Common myeloid progenitor, CD34-positive (primary cell): ENCODE results near the gene CALHM1.
A peak's percentile ranks its signal among the peaks of the same experiment; 100 is the strongest.

Source experiments
- CTCF ChIA-PET: fragments of 350-600 bp; sonication (Branson Sonifier 250); formaldehyde crosslinking; loops from one replicate; lab custom pipeline; 2021; ENCODE audit warnings: antibody characterized with exemption; lab: Charles Lee
- POLR2A ChIA-PET: fragments of 350-600 bp; sonication (Branson Sonifier 250); formaldehyde crosslinking; loops from one replicate; lab custom pipeline; 2021; ENCODE audit warnings: antibody characterized with exemption; lab: Charles Lee
- DNase-seq, 3 donors: peaks; one replicate each; pipeline versions ENCODE4 v3.0.0 to v3.0.0-alpha.2; 2013
- H3K27ac ChIP-seq, 2 experiments: 1 replicate in 1 of 2; 2 replicates in 1 of 2; pipeline ENCODE4 v1.7.0; 2013; ENCODE audit warnings: inconsistent platforms in 2 of 2, low read length in 2 of 2, mild to moderate bottlenecking in 2 of 2, low read depth in 1 of 2, moderate library complexity in 1 of 2; ENCODE audit not compliant: severe bottlenecking in 2 of 2, insufficient read depth in 1 of 2, poor library complexity in 1 of 2
- H3K27me3 ChIP-seq, 5 experiments: replicated peaks in 2 of 5; 1 replicate in 3 of 5; 2 replicates in 2 of 5; pipeline versions ENCODE4 v1.6.1 to v1.7.0; 2013; ENCODE audit warnings: low read length in 4 of 5, mild to moderate bottlenecking in 2 of 5, moderate library complexity in 2 of 5, inconsistent platforms in 1 of 5; ENCODE audit not compliant: insufficient read depth in 5 of 5, control insufficient read depth in 4 of 5
- H3K36me3 ChIP-seq, 4 experiments: 1 replicate in 2 of 4; 2 replicates in 2 of 4; pipeline versions ENCODE4 v1.6.1 to v1.7.0; 2013; ENCODE audit warnings: low read length in 3 of 4, control low read depth in 1 of 4, mild to moderate bottlenecking in 1 of 4; ENCODE audit not compliant: control insufficient read depth in 4 of 4, insufficient read depth in 4 of 4
- H3K4me1 ChIP-seq, 4 experiments: 1 replicate in 3 of 4; 2 replicates in 1 of 4; pipeline versions ENCODE4 v1.6.1 to v1.7.1; 2013; ENCODE audit warnings: low read length in 3 of 4, mild to moderate bottlenecking in 3 of 4, control low read depth in 1 of 4, inconsistent platforms in 1 of 4, moderate library complexity in 1 of 4; ENCODE audit not compliant: control insufficient read depth in 4 of 4, insufficient read depth in 4 of 4; ENCODE audit errors: control extremely low read depth in 1 of 4
- H3K4me3 ChIP-seq, 7 experiments: 1 replicate in 4 of 7; 2 replicates in 3 of 7; pipeline versions ENCODE4 v1.5.1 to v1.7.0; 2013; ENCODE audit warnings: mild to moderate bottlenecking in 7 of 7, low read length in 6 of 7, moderate library complexity in 6 of 7, inconsistent platforms in 2 of 7, low read depth in 2 of 7, control low read depth in 1 of 7; ENCODE audit not compliant: insufficient read depth in 4 of 7, control insufficient read depth in 1 of 7; ENCODE audit errors: extremely low read depth in 1 of 7
- H3K9me3 ChIP-seq, 5 experiments: 1 replicate in 4 of 5; 2 replicates in 1 of 5; pipeline versions ENCODE4 v1.6.1 to v1.7.1; 2013; ENCODE audit warnings: low read length in 4 of 5, mild to moderate bottlenecking in 2 of 5, inconsistent platforms in 1 of 5, low read depth in 1 of 5, moderate library complexity in 1 of 5; ENCODE audit not compliant: control insufficient read depth in 4 of 5, insufficient read depth in 2 of 5; ENCODE audit errors: control extremely low read depth in 1 of 5
- WGBS: methylation state at CpG from one replicate; pipeline ENCODE4 v1.1.5; 2013; ENCODE audit not compliant: insufficient coverage; 5-methylcytosine and 5-hydroxymethylcytosine counted together

CALHM1 gene

DNA sequence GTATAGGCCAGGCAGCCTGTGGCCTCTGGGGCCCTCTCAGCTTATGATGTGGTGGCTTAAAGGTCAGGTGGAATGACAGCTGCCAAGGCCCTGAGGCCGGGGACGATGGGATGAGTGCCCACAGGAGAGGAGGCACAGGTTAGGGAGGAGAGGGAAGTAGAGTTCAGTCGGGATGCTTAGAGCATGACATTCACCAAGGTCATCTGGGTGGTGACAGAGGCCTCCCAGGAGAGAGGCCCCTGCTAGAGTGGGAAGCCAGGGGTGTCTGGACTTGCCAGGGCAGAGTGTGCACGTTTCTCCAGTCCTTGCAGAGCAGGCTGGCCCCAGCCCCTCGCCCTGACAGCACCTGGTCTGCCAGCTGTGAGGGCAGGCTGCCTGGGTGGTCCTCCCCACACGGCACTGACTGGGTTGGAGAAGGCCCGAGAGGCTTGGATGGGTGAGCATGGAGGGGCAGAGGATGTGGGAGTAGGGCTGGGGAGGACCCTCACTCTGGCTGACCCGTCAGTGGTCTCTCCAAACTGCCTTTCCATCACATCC is 1.5 kb downstream of the CALHM1 start:
- H3K27me3 ChIP-seq: peaks cover 0 to 2% (median 0%) of the 10 kb centered on the region in 5 experiments
- no peak overlapping the region for H3K4me3 ChIP-seq
- peaks cover 0 to 28% (median 16%) of the 10 kb centered on the region in 4 experiments for H3K4me1 ChIP-seq
- POLR2A ChIA-PET: no interaction called here
- H3K27ac ChIP-seq: no peak overlapping the region
- CTCF ChIA-PET: interaction anchor here (1.7 to 7.7 kb wide), 2 partner anchors 21 to 41 kb away, joined by 4 to 76 read pairs; partner anchors contain the start of gene CALHM3
- H3K36me3 ChIP-seq: no peaks in the 10 kb centered on the region
- WGBS: 98% methylated on average over 5 of the region's 8 CpGs
- no peaks in the 10 kb centered on the region for H3K9me3 ChIP-seq
- DNase-seq: no peak

DNA sequence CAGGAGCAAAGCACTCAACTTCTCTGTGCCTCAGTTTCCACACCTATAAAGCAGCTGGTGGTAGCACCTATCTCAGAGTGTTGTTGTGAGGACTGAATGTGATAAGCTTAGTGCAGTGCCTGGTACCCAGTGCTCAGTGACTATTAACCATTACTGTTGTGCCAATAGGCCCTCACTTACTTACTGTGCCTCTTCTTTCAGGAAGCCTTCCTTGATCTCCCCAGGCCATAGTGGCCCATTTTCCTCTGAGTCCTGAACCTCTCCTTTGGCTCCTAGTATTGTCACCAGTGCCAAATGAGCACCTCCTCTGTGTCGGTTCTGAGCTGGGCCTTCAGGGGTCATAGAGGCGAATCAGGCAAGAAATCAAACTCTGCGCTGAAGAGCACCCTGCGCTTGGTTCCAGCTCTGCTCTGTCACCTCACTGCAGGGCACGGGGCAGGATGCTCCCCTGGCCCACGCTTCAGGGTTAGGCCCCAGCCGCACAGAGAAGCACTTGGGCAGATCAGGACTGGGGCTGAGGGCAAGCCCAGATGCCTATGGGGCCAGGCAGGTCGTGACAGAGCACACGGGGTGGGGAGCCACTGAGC is 2.5 kb downstream of the CALHM1 start:
- H3K27me3 ChIP-seq: peaks cover 0 to 2% (median 0%) of the 10 kb centered on the region in 5 experiments
- POLR2A ChIA-PET: no interaction called here
- H3K27ac ChIP-seq: no peak overlapping the region
- H3K4me1 ChIP-seq: peaks cover 0 to 39% (median 25%) of the 10 kb centered on the region in 4 experiments
- CTCF ChIA-PET: interaction anchor here (1.0 to 7.7 kb wide), 3 partner anchors 14 to 29 kb away, joined by 3 to 76 read pairs (median 3); partner anchors contain the start of gene CALHM3
- DNase-seq: no peak
- H3K4me3 ChIP-seq: no peak overlapping the region
- H3K9me3 ChIP-seq: no peaks in the 10 kb centered on the region
- no peaks in the 10 kb centered on the region for H3K36me3 ChIP-seq
- WGBS: 93% methylated on average over 6 of the region's 9 CpGs

DNA sequence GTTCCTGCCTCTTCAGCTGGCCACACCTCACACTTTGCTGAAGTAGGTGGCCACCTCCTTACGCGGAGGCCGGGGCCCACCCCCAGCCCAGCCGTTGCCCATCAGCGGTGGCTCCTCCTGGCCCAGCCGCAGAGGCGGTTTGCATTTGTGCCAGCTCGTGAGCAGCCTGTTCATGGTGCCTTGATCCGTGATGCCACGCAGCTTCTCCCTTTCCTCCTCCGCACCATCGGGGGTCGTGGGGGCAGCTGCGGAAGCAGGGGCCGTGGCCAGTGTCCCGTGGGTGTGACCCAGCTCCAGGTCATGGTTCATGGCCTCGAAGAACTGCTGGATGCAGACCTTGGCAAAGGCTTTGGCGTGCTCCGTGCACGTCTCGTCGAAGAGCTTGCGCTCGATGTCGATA is 3.5 kb downstream of the CALHM1 start:
- CTCF ChIA-PET: interaction anchor here (0.6 to 7.7 kb wide), 4 partner anchors 15 to 37 kb away, joined by 3 to 76 read pairs (median 3); partner anchors contain the start of gene CALHM3
- peaks cover 0 to 47% (median 35%) of the 10 kb centered on the region in 4 experiments for H3K4me1 ChIP-seq

DNA sequence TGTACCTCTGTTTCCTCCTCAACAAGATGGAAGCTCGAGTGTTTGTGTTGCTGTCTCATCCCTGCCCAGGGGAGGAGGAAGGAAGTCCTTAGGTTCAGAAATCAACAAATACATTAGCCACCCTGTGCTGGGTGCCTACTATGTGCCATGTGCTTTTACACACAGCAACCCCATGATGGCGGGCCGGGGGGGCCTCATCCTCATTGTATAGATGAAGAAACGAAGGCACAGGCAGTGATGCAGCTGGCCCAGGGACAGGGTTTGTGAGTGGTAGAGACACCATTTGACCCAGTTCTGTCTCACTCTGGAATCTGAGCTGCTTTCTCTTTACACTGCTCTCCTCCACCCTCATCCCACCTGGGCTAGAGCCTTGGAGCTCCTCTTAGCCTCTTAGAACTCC is 4.7 kb downstream of the CALHM1 start:
- Histone ChIP-seq H3K27me3 (peaks cover 0 to 2% (median 0%) of the 10 kb centered on the region in 5 experiments), H3K36me3 (peaks cover 0 to 14% (median 10%) of the 10 kb centered on the region in 4 experiments), H3K27ac (no peak overlapping the region), H3K9me3 (no peaks in the 10 kb centered on the region), H3K4me1 (peaks cover 0 to 43% (median 35%) of the 10 kb centered on the region in 4 experiments), H3K4me3 (no peak overlapping the region)
- WGBS: 100% methylated on average over 1 of the region's 4 CpGs
- CTCF ChIA-PET: interaction anchor here (0.6 to 7.7 kb wide), 7 partner anchors 17 to 128 kb away, joined by 3 to 76 read pairs (median 3); partner anchors contain the start of gene CALHM3
- POLR2A ChIA-PET: interaction anchor here (0.6 to 0.9 kb wide), 2 partner anchors 17 to 21 kb away, joined by 3 to 4 read pairs; no protein-coding TSS in a partner anchor
- DNase-seq: no peak

More for the DNA sequence above, 3.5 kb downstream of the CALHM1 start:
- POLR2A ChIA-PET: interaction anchor here (0.9 kb wide), 1 partner anchor 16 kb away, joined by 3 read pairs; no protein-coding TSS in a partner anchor
- Histone ChIP-seq H3K27ac (no peak overlapping the region), H3K4me3 (no peak overlapping the region), H3K9me3 (no peaks in the 10 kb centered on the region), H3K27me3 (peaks cover 0 to 2% (median 0%) of the 10 kb centered on the region in 5 experiments), H3K36me3 (peaks cover 0 to 2% (median under 1%) of the 10 kb centered on the region in 4 experiments)
- 97% methylated on average over 25 of the region's 25 CpGs for whole genome bisulfite sequencing
- no peak for DNase-seq

DNA sequence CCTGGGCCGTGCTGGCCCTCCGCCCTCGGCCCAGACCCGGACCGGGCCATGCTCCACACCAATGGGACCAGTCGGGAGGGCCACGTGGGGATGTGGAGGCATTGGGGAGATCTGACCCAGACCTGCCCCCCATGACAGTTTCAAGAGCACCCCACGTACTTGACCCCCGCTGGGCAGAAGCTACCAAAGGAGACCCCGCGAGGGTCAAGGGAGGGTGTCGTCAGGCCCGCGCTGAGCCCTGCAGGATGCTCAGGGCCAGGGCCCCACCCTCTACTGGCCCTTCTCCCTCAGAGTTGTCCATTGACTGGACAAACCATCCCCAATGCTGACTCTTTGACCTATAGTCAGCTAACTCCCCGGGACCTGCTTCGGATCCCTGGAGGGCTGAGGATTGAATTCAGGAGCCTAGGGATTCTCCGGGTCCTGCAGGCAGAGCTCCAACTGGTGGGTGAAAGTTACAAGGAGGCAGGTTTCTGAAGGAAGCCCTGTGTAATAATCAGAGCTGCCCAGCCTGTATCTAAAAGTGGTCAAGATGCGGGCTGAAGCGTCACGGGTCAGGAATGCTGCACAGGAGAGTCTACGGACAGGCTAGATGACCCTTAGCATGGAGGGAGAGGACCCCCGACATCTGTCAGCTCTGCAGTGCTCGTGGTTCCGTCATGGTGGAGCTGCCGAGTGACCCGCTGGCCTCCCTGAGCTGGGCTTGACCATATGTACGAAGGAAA is 6.0 kb downstream of the CALHM1 start:
- CTCF ChIA-PET: interaction anchor here (0.9 to 7.7 kb wide), 5 partner anchors 13 to 37 kb away, joined by 3 to 76 read pairs (median 6); partner anchors contain the start of gene CALHM3
- WGBS: 48% methylated on average over 22 of the region's 27 CpGs
- no peak for DNase-seq
- no peaks in the 10 kb centered on the region for H3K9me3 ChIP-seq
- peaks cover 0 to 38% (median 33%) of the 10 kb centered on the region in 4 experiments for H3K4me1 ChIP-seq
- peaks cover 0 to 2% (median 0%) of the 10 kb centered on the region in 5 experiments for H3K27me3 ChIP-seq
- H3K27ac ChIP-seq: no peak overlapping the region
- peak overlapping the region; percentile 61 to 92 (median 72) for H3K4me3 ChIP-seq
- H3K36me3 ChIP-seq: peaks cover 0 to 22% (median 13%) of the 10 kb centered on the region in 4 experiments
- POLR2A ChIA-PET: interaction anchor here (1.0 to 1.2 kb wide), 2 partner anchors 15 to 18 kb away, joined by 4 read pairs; no protein-coding TSS in a partner anchor

DNA sequence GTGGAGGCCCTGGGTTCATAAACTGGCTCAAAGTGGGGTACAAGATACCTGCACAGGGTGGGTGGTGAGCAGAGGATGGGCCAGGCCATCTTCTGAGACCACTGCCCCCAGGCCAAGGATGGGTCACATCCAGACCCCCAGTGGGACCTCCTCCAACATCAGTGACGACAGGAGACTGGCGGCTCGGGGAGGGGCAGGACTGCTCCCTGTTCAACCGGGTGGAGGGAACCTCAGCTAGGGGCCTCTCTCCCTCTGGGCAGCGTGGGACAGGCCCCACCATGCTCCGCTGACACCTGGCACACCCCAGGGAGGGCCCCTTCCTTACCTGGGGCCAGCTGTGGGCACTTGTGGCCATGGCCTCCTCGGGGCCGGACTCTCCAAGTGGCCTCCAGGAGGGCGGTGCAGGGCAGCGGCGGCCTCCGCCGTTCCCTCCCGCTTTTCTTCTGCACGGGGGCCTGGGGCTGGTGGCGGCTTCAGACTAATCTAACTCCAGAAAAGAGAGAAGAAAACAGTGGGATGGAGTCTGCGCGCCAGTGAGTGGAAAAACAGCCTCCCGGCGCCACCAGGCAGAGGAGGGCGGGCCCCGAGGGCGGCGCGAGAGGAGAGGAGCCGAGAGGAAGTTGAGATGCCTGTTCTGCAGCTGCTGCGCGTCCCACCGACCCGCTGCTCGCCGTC is 6.7 kb downstream of the CALHM1 start, which contains the start of gene CALHM2:
Gene CALHM2, minus strand, starts transcription at position 540 of the 675 bp plus-strand sequence. CDS start 2,429 bp downstream, outside the sequence.
- Histone ChIP-seq H3K9me3 (no peaks in the 10 kb centered on the region), H3K36me3 (peaks cover 4 to 29% (median 18%) of the 10 kb centered on the region in 4 experiments), H3K27me3 (peaks cover 0 to 2% (median 0%) of the 10 kb centered on the region in 5 experiments), H3K4me1 (peaks cover 0 to 38% (median 32%) of the 10 kb centered on the region in 4 experiments), H3K4me3 (peak within 1 kb of the TSS; percentile 61 to 92 (median 72)), H3K27ac (peak within 1 kb of the TSS in 1 of 2 experiments; percentile 2)
- ChIA-PET CTCF (interaction anchor here (0.8 to 7.7 kb wide), 10 partner anchors 14 to 38 kb away, joined by 3 to 76 read pairs (median 4); partner anchors contain the start of gene CALHM3), POLR2A (interaction anchor here (1.2 kb wide), 1 partner anchor 19 kb away, joined by 4 read pairs; no protein-coding TSS in a partner anchor)
- under 1% methylated on average over 25 of the region's 32 CpGs for WGBS
- DNase-seq: peak; percentile 36 to 71 (median 61)
